Measurements from ENCODE around the gene RALB. TPM values are rescaled to one million over a fixed set of nuclear protein-coding genes. Genes with fewer than 3 reads are reported as not detected.

Gene RALB
- total RNA-seq, 1 donor from 2014 or later: 25.9 TPM

GRCh38 chr2:120279708-120280107 is 27.1 kb downstream of the RALB start:
- Mint-ChIP-seq H3K9me3 (peaks cover 5% of the 10 kb centered on the region), H3K36me3 (peaks cover 29% of the 10 kb centered on the region), H3K4me3 (no peak overlapping the region), H3K27ac (no peak overlapping the region), H3K27me3 (ENCODE audit: low read depth) (no peaks in the 10 kb centered on the region), H3K4me1 (no peaks in the 10 kb centered on the region)
- TF ChIP-seq, protein P1, sequence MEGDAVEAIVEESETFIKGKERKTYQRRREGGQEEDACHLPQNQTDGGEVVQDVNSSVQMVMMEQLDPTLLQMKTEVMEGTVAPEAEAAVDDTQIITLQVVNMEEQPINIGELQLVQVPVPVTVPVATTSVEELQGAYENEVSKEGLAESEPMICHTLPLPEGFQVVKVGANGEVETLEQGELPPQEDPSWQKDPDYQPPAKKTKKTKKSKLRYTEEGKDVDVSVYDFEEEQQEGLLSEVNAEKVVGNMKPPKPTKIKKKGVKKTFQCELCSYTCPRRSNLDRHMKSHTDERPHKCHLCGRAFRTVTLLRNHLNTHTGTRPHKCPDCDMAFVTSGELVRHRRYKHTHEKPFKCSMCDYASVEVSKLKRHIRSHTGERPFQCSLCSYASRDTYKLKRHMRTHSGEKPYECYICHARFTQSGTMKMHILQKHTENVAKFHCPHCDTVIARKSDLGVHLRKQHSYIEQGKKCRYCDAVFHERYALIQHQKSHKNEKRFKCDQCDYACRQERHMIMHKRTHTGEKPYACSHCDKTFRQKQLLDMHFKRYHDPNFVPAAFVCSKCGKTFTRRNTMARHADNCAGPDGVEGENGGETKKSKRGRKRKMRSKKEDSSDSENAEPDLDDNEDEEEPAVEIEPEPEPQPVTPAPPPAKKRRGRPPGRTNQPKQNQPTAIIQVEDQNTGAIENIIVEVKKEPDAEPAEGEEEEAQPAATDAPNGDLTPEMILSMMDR (IDR thresholded peaks at IDR 0.05; ENCODE audit: unreplicated experiment): no peak
- no peak for DNase-seq (ENCODE audit: low spot score in 2 of 2, unreplicated experiment in 2 of 2)

DNA sequence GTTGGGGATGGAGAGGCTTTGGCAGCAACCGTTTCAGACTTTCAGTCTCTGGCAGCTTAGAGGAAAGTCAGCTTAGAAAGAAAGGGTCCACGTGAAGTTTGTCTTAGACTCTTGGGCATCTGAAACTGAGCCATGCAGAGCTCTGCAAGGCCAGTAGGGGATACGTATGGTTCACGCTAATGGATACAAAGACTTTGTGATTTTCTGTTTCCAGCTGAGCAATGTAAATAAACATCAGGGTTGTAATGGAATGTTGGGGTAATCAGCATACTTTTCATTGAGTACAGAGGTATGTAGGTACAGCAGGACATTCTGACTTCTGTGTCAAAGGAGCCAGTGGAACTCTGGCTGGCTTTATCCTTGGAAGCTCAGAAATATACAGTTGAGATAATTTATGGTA is 31.0 kb downstream of the RALB start:
- TF ChIP-seq, protein P1 (IDR thresholded peaks at IDR 0.05; ENCODE audit: unreplicated experiment): no peak
- H3K4me3 Mint-ChIP-seq: no peak overlapping the region
- no peak for DNase-seq (ENCODE audit: low spot score in 2 of 2, unreplicated experiment in 2 of 2)
- peaks cover 11% of the 10 kb centered on the region for H3K4me1 Mint-ChIP-seq
- no peaks in the 10 kb centered on the region for H3K9me3 Mint-ChIP-seq
- no peaks in the 10 kb centered on the region for H3K27me3 Mint-ChIP-seq (ENCODE audit: low read depth)
- H3K36me3 Mint-ChIP-seq: peaks cover 28% of the 10 kb centered on the region
- no peak overlapping the region for H3K27ac Mint-ChIP-seq

- H3K36me3 Mint-ChIP-seq: peaks cover 22% of the 10 kb centered on the region
- H3K27me3 Mint-ChIP-seq (ENCODE audit: low read depth): no peaks in the 10 kb centered on the region
- DNase-seq (ENCODE audit: low spot score in 2 of 2, unreplicated experiment in 2 of 2): no peak
- peaks cover 11% of the 10 kb centered on the region for H3K4me1 Mint-ChIP-seq
- no peaks in the 10 kb centered on the region for H3K9me3 Mint-ChIP-seq
- no peak overlapping the region for H3K27ac Mint-ChIP-seq
- H3K4me3 Mint-ChIP-seq: no peak overlapping the region
- TF ChIP-seq, protein P1 (IDR thresholded peaks at IDR 0.05; ENCODE audit: unreplicated experiment): no peak
Measured at GRCh38 chr2:120285056-120285455, 32.4 kb downstream of the RALB start.

- no peaks in the 10 kb centered on the region for H3K27me3 Mint-ChIP-seq (ENCODE audit: low read depth)
- no peaks in the 10 kb centered on the region for H3K9me3 Mint-ChIP-seq
- no peak for DNase-seq (ENCODE audit: low spot score in 2 of 2, unreplicated experiment in 2 of 2)
- TF ChIP-seq, protein P1 (IDR thresholded peaks at IDR 0.05; ENCODE audit: unreplicated experiment): no peak
- H3K27ac Mint-ChIP-seq: peak overlapping the region; percentile 57
- peaks cover 31% of the 10 kb centered on the region for H3K4me1 Mint-ChIP-seq
- peaks cover 17% of the 10 kb centered on the region for H3K36me3 Mint-ChIP-seq
- H3K4me3 Mint-ChIP-seq: no peak overlapping the region
Measured at GRCh38 chr2:120287183-120288015, 34.7 kb downstream of the RALB start.

- no peak overlapping the region for H3K4me3 Mint-ChIP-seq
- TF ChIP-seq, protein P1 (IDR thresholded peaks at IDR 0.05; ENCODE audit: unreplicated experiment): no peak
- H3K36me3 Mint-ChIP-seq: peaks cover 17% of the 10 kb centered on the region
- no peaks in the 10 kb centered on the region for H3K9me3 Mint-ChIP-seq
- no peak overlapping the region for H3K27ac Mint-ChIP-seq
- no peaks in the 10 kb centered on the region for H3K27me3 Mint-ChIP-seq (ENCODE audit: low read depth)
- H3K4me1 Mint-ChIP-seq: peaks cover 37% of the 10 kb centered on the region
- DNase-seq (ENCODE audit: low spot score in 2 of 2, unreplicated experiment in 2 of 2): no peak
Measured at GRCh38 chr2:120288016-120288373, 35.3 kb downstream of the RALB start.
